GM12878 (cell line): ENCODE measurements around the gene HHAT. TPM values are rescaled to one million over a fixed set of nuclear protein-coding genes. Genes with fewer than 3 reads are reported as not detected.

Experiments
- ATAC-seq: fragments of 200-7000 bp; cut with Tn5 transposase; 3 replicates; pipeline ENCODE4 v1.9.1; 2020; ENCODE audit warnings: mild to moderate bottlenecking, moderate library complexity
- BruUV-seq: library from RNA; stranded (reverse); fragments of 400-500 nt; replicated peaks from 2 replicates; lab custom pipeline; 2021; lab: Mats Ljungman, UMichigan
- CTCF ChIA-PET: fragments of 300-600 bp; sonication (Branson Sonifier 250); formaldehyde crosslinking; extraction: SDS; loops from one replicate; lab custom pipeline; 2021; ENCODE audit warnings: inconsistent platforms; lab: Yijun Ruan, JAX
- POLR2A ChIA-PET: fragments of 350-600 bp; formaldehyde crosslinking; extraction: SDS; loops from one replicate; lab custom pipeline; 2021; ENCODE audit warnings: inconsistent platforms; lab: Charles Lee
- RAD21 ChIA-PET: fragments of 300-600 bp; sonication (Branson Sonifier 250); formaldehyde crosslinking; loops from one replicate; lab custom pipeline; 2023; ENCODE audit warnings: antibody characterized with exemption; ENCODE audit not compliant: unreplicated experiment; lab: Charles Lee
- SMC1A ChIA-PET: fragments of 300-600 bp; sonication (Branson Sonifier 250); formaldehyde crosslinking; loops from one replicate; lab custom pipeline; 2023; ENCODE audit not compliant: unreplicated experiment, uncharacterized antibody; lab: Charles Lee
- DNase-seq: peaks from one replicate; pipeline ENCODE4 v3.0.0-alpha.2; 2011; ENCODE audit warnings: low read depth, low spot score
- FAIRE-seq: peaks from 3 replicates; lab custom pipeline; 2011; peaks lifted over from hg19 to GRCh38; lab: Jason Lieb, UNC
- H2AFZ ChIP-seq: 2 replicates; pipeline ENCODE4 v1.6.0; 2011; ENCODE audit warnings: low read depth, low read length, control low read depth; ENCODE audit not compliant: control insufficient read depth
- H3K27ac ChIP-seq: 2 replicates; pipeline ENCODE4 v1.5.1; 2011; ENCODE audit warnings: control low read depth; ENCODE audit not compliant: control insufficient read depth, insufficient read depth
- H3K27me3 ChIP-seq, 2 experiments: replicated peaks in 1 of 2; 2 replicates each; pipeline versions ENCODE4 v1.6.0 to v1.6.1; 2011; ENCODE audit warnings: low read length in 1 of 2; ENCODE audit not compliant: control insufficient read depth in 2 of 2, insufficient read depth in 2 of 2
- H3K36me3 ChIP-seq, 2 experiments: 2 replicates each; pipeline ENCODE4 v1.5.1; 2011; ENCODE audit warnings: low read length in 1 of 2; ENCODE audit not compliant: control insufficient read depth in 2 of 2, insufficient read depth in 2 of 2
- H3K4me1 ChIP-seq: 2 replicates; pipeline ENCODE4 v1.6.1; 2011; ENCODE audit warnings: mild to moderate bottlenecking, low read length, moderate library complexity, mixed read lengths; ENCODE audit not compliant: control insufficient read depth, insufficient read depth
- H3K4me2 ChIP-seq: 2 replicates; pipeline ENCODE4 v1.6.0; 2011; ENCODE audit warnings: control low read depth; ENCODE audit not compliant: control insufficient read depth, insufficient read depth
- H3K4me3 ChIP-seq: fragments of 200-600 bp; sonication (generic); 2 replicates; pipeline ENCODE4 v1.5.1; 2016
- H3K79me2 ChIP-seq: 2 replicates; pipeline ENCODE4 v1.6.0; 2011; ENCODE audit warnings: low read length; ENCODE audit not compliant: control insufficient read depth, insufficient read depth
- H3K9ac ChIP-seq: 2 replicates; pipeline ENCODE4 v1.8.0; 2011; ENCODE audit warnings: low read length, control low read depth, mixed read lengths; ENCODE audit not compliant: control insufficient read depth, insufficient read depth
- H3K9me3 ChIP-seq: replicated peaks from 3 replicates; pipeline ENCODE4 v1.5.1; 2011; ENCODE audit warnings: mild to moderate bottlenecking, low read length; ENCODE audit not compliant: control insufficient read depth, insufficient read depth
- H4K20me1 ChIP-seq: 2 replicates; pipeline ENCODE4 v1.6.0; 2011; ENCODE audit not compliant: control insufficient read depth, insufficient read depth
- BMI1 ChIP-seq: fragments of 450-650 bp; IDR thresholded peaks from 2 replicates; pipeline ENCODE4 v1.6.1; 2016; ENCODE audit warnings: mild to moderate bottlenecking, moderate library complexity, borderline replicate concordance
- DPF2 ChIP-seq: fragments of 450-650 bp; IDR thresholded peaks from 2 replicates; pipeline ENCODE4 v1.6.1; 2017; ENCODE audit warnings: mild to moderate bottlenecking
- HDAC2 ChIP-seq: fragments of 200-600 bp; sonication (generic); IDR thresholded peaks from 2 replicates; pipeline ENCODE4 v1.6.1; 2017
- NFXL1 ChIP-seq: fragments of 450-650 bp; IDR thresholded peaks from 2 replicates; pipeline ENCODE4 v1.6.1; 2017; ENCODE audit warnings: antibody characterized with exemption, mild to moderate bottlenecking, borderline replicate concordance
- POLR2A ChIP-seq: IDR thresholded peaks from 2 replicates; pipeline ENCODE4 v1.6.1; 2011; ENCODE audit warnings: low read depth, mild to moderate bottlenecking, low read length
- POLR2AphosphoS5 ChIP-seq: IDR thresholded peaks from 2 replicates; pipeline ENCODE4 v1.6.1; 2011; ENCODE audit warnings: mild to moderate bottlenecking, low read length, inconsistent platforms
- RBBP5 ChIP-seq: fragments of 200-600 bp; sonication (generic); conservative IDR thresholded peaks from 2 replicates; pipeline ENCODE4 v1.6.1; 2016
- RUNX3 ChIP-seq: IDR thresholded peaks from 2 replicates; pipeline ENCODE4 v1.6.1; 2012; ENCODE audit warnings: low read length, inconsistent platforms
- SRF ChIP-seq, 2 experiments: IDR thresholded peaks; 2 replicates each; pipeline ENCODE4 v1.6.1; 2011; ENCODE audit warnings: low read depth in 2 of 2, low read length in 2 of 2, mild to moderate bottlenecking in 1 of 2, moderate library complexity in 1 of 2
- WGBS: methylation state at CpG from one replicate; pipeline ENCODE4 v1.1.6; 2016; ENCODE audit warnings: low lambda C conversion rate; ENCODE audit not compliant: insufficient replicate concordance, insufficient coverage; ENCODE audit errors: missing lambda C conversion rate; 5-methylcytosine and 5-hydroxymethylcytosine counted together
- in situ Hi-C: fragments of 300-500 bp; cut with MboI; formaldehyde crosslinking; loops from 9 replicates; pipeline ENCODE4 v1.14.3; 2018; ENCODE audit warnings: mixed read lengths
- intact Hi-C: fragments of 100-400 bp; cut with micrococcal nuclease; formaldehyde crosslinking; loops from one replicate; pipeline ENCODE4 v1.14.2; 2022; ENCODE audit not compliant: unreplicated experiment
- polyA plus RNA-seq, 11 experiments: library from polyadenylated mRNA; depleted of rRNA in 4 of 11; unstranded in 6 of 11; stranded (reverse) in 5 of 11; fragments of >200 nt; fragmentation: Nextera tagmentation in 4 of 11; fragmentation: Illumina TruSeq in 1 of 11; extraction: Ambion mirVana in 4 of 11; extraction: Trizol in 1 of 11; gene quantifications; 1 replicate in 1 of 11; 2 replicates in 10 of 11; pipeline versions ENCODE4 v1.2.1 to v1.2.3, GENCODE V29; 2011 to 2016; ENCODE audit warnings: inconsistent platforms in 2 of 11, missing spikeins in 2 of 11, low read depth in 1 of 11
- total RNA-seq, 4 experiments: library from RNA; depleted of rRNA in 3 of 4; stranded (reverse); fragments of >200 nt in 3 of 4; fragmentation: Illumina TruSeq in 1 of 4; extraction: Trizol in 1 of 4; gene quantifications; 2 replicates each; pipeline versions ENCODE4 v1.2.1 to v1.2.3, GENCODE V29; 2013 to 2021
- TF ChIP-seq, protein P1 (sequence below): fragments of 450-650 bp; formaldehyde crosslinking; IDR thresholded peaks from 2 replicates; pipeline ENCODE4 v1.4.0; 2022; ENCODE audit warnings: mild to moderate bottlenecking, moderate library complexity
- TF ChIP-seq, protein P2 (sequence below): fragments of 450-650 bp; IDR thresholded peaks from 2 replicates; pipeline ENCODE4 v1.6.1; 2017; ENCODE audit warnings: mild to moderate bottlenecking, low read depth, inconsistent platforms; ENCODE audit not compliant: poor library complexity, severe bottlenecking

Gene HHAT
- total and polyA plus RNA-seq, 10 of the 15 experiments (the other 5 are each of a cell fraction or from before 2014, with no cell fraction given): 1.2 to 37.6 (median 2.6) TPM

DNA sequence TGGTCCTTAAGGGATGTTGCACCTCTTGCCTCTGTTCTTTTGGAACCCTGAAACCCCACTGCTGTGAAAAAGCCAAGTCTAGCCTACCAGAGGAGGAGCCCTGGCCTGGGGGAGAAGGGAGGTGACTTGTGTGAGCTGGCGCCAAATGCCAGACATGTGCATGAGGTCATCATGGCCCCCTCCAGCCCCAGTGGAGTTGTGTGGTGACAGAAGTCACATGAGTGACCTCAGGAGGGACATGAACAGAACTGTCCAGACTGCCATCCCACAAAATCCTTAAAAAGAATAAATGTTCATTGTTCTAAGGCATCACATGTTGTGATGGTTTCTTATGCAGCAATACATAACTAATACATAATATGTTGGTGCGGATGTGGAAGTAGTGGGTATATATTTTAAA lies 10.8 kb downstream of the HHAT start:
- ChIA-PET RAD21 (no interaction called here), CTCF (interaction anchor here (1.0 to 1.3 kb wide), 2 partner anchors 19 to 22 kb away, joined by 3 to 5 read pairs; no protein-coding TSS in a partner anchor), POLR2A (interaction anchor here (0.9 to 1.2 kb wide), 2 partner anchors 17 to 35 kb away, joined by 3 to 6 read pairs; no protein-coding TSS in a partner anchor), SMC1A (interaction anchor here (0.8 to 10.3 kb wide), 2 partner anchors 10 to 1241 kb away, joined by 3 to 199 read pairs; partner anchors contain the start of gene HHAT)
- no TSS peak for BruUV-seq
- no peak overlapping the region for H3K4me3 ChIP-seq
- H3K27me3 ChIP-seq: no peaks in the 10 kb centered on the region
- in situ Hi-C loops: no loop called here
- no peak overlapping the region for H3K4me2 ChIP-seq
- no peaks in the 10 kb centered on the region for H3K9me3 ChIP-seq
- H3K9ac ChIP-seq: no peak overlapping the region
- 100% methylated on average over 2 of the region's 2 CpGs for WGBS
- intact Hi-C loops: loop anchor here (10.0 kb wide), 1 partner anchor 585 kb away; the partner anchor contains the start of gene TRAF3IP3
- FAIRE-seq (no peak), ATAC-seq (no peak), DNase-seq (no peak)
- H3K79me2 ChIP-seq: no peaks in the 10 kb centered on the region
- no peaks in the 10 kb centered on the region for H4K20me1 ChIP-seq
- H3K27ac ChIP-seq: no peak overlapping the region
- no peak overlapping the region for H2AFZ ChIP-seq
- H3K36me3 ChIP-seq: no peaks in the 10 kb centered on the region
- H3K4me1 ChIP-seq: peaks cover 19% of the 10 kb centered on the region
- TF ChIP-seq POLR2A (no peak), RBBP5 (no peak), SRF (IDR thresholded peaks at IDR 0.05; ENCODE audit: low read depth in 2 of 2, low read length in 2 of 2) (no peak), POLR2AphosphoS5 (no peak)

DNA sequence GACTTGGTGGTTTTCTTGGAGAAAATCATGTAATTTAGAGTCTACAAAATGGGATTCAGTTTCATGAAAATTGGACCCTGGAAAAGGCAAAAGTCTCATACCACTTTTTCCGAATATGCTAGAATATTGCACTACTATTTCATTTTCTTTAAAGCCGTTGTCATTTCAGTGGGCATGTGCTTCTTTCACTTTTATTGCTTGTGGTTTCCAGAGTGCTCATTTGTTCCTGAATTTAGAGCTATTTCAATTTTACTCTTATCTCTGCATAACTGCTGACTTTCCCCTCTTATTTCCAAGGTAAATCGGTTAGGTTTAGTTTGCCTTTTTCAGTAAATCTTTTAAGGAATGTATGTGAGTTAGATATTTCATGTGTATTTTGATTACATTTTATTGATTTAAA lies 11.6 kb downstream of the HHAT start:
- no peak overlapping the region for H3K4me3 ChIP-seq
- DNase-seq (no peak), ATAC-seq (peak; percentile 19; the same call in 1 of the 3 replicates), FAIRE-seq (no peak)
- no peaks in the 10 kb centered on the region for H4K20me1 ChIP-seq
- WGBS: 2% methylated on average over 3 of the region's 3 CpGs
- H3K27me3 ChIP-seq: no peaks in the 10 kb centered on the region
- no peaks in the 10 kb centered on the region for H3K79me2 ChIP-seq
- no peak overlapping the region for H2AFZ ChIP-seq
- peaks cover 19% of the 10 kb centered on the region for H3K4me1 ChIP-seq
- ChIA-PET POLR2A (interaction anchor here (0.6 to 7.0 kb wide), 12 partner anchors 7 to 62 kb away, joined by 3 to 48 read pairs (median 6); partner anchors contain the start of gene HHAT), SMC1A (interaction anchor here (0.9 to 10.3 kb wide), 11 partner anchors 10 to 633 kb away, joined by 3 to 199 read pairs (median 17); partner anchors contain the start of gene HHAT), CTCF (interaction anchor here (1.0 to 6.8 kb wide), 8 partner anchors 7 to 62 kb away, joined by 3 to 49 read pairs (median 24); partner anchors contain the start of gene HHAT), RAD21 (interaction anchor here (0.6 to 7.4 kb wide), 11 partner anchors 9 to 67 kb away, joined by 3 to 82 read pairs (median 13); partner anchors contain the start of gene HHAT)
- no TSS peak for BruUV-seq
- in situ Hi-C loops: no loop called here
- H3K9me3 ChIP-seq: no peaks in the 10 kb centered on the region
- H3K4me2 ChIP-seq: peak overlapping the region; percentile 53; the same call in 1 of the 2 replicates
- intact Hi-C loops: no loop called here
- H3K27ac ChIP-seq: no peak overlapping the region
- no peaks in the 10 kb centered on the region for H3K36me3 ChIP-seq
- H3K9ac ChIP-seq: no peak overlapping the region
- TF ChIP-seq DPF2 (no peak), NFXL1 (no peak), RUNX3 (peak; percentile 86), BMI1 (no peak), HDAC2 (no peak)
- TF ChIP-seq, protein P1, sequence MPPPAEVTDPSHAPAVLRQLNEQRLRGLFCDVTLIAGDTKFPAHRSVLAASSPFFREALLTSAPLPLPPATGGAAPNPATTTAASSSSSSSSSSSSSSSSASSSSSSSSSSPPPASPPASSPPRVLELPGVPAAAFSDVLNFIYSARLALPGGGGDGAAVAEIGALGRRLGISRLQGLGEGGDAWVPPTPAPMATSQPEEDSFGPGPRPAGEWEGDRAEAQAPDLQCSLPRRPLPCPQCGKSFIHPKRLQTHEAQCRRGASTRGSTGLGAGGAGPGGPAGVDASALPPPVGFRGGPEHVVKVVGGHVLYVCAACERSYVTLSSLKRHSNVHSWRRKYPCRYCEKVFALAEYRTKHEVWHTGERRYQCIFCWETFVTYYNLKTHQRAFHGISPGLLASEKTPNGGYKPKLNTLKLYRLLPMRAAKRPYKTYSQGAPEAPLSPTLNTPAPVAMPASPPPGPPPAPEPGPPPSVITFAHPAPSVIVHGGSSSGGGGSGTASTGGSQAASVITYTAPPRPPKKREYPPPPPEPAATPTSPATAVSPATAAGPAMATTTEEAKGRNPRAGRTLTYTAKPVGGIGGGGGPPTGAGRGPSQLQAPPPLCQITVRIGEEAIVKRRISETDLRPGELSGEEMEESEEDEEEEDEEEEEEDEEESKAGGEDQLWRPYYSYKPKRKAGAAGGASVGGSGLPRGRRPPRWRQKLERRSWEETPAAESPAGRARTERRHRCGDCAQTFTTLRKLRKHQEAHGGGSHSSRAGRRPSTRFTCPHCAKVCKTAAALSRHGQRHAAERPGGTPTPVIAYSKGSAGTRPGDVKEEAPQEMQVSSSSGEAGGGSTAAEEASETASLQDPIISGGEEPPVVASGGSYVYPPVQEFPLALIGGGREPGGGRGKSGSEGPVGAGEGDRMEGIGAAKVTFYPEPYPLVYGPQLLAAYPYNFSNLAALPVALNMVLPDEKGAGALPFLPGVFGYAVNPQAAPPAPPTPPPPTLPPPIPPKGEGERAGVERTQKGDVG (CRISPR knock-in tag): no peak
- TF ChIP-seq, protein P2, sequence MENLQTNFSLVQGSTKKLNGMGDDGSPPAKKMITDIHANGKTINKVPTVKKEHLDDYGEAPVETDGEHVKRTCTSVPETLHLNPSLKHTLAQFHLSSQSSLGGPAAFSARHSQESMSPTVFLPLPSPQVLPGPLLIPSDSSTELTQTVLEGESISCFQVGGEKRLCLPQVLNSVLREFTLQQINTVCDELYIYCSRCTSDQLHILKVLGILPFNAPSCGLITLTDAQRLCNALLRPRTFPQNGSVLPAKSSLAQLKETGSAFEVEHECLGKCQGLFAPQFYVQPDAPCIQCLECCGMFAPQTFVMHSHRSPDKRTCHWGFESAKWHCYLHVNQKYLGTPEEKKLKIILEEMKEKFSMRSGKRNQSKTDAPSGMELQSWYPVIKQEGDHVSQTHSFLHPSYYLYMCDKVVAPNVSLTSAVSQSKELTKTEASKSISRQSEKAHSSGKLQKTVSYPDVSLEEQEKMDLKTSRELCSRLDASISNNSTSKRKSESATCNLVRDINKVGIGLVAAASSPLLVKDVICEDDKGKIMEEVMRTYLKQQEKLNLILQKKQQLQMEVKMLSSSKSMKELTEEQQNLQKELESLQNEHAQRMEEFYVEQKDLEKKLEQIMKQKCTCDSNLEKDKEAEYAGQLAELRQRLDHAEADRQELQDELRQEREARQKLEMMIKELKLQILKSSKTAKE: peak; percentile 46
